ENCODE measurements around the gene CDC20.

- TF ChIP-seq CTCF (IDR thresholded peaks at IDR 0.05) (no peak), POLR2AphosphoS5 (IDR thresholded peaks at IDR 0.05) (no peak), POLR2A (IDR thresholded peaks at IDR 0.05) (no peak)
Observed at GRCh38 chr1:43363283-43363934, 4.6 kb downstream of the CDC20 start.

Data from stomach (tissue), 4 donors.